Neural progenitor cell (in vitro differentiated cells): Measurements from ENCODE around the gene PPP2CA.

Experiments
- EZH2 ChIP-seq: fragments of 200-600 bp; sonication (generic); IDR thresholded peaks from 2 replicates; pipeline ENCODE4 v1.6.1; 2017; ENCODE audit warnings: antibody characterized with exemption, mild to moderate bottlenecking, moderate library complexity
- TF ChIP-seq, protein P1 (sequence below): fragments of 200-600 bp; sonication (generic); IDR thresholded peaks from 2 replicates; pipeline ENCODE4 v1.5.1; 2017; ENCODE audit warnings: antibody characterized with exemption, mild to moderate bottlenecking

DNA sequence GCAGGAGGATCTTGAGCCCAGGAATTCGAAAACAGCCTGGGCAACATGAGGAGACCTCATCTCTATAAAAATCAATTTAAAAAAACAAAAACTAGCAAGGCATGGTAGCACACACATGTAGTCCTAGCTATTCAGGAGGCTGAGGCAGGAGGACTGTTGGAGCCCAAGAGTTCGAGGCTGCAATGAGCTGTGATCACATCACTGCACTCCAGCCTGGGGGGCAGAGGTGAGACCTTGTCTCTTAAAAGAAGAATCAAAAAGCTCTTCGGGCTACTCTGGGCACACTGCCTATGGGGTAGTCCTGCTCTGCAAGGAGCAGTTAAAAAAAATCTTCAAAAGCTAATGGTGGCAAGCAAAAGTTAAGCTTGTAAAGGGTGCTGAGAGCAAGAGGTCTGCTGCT lies 72.6 kb downstream of the PPP2CA start:
- TF ChIP-seq, protein P1, sequence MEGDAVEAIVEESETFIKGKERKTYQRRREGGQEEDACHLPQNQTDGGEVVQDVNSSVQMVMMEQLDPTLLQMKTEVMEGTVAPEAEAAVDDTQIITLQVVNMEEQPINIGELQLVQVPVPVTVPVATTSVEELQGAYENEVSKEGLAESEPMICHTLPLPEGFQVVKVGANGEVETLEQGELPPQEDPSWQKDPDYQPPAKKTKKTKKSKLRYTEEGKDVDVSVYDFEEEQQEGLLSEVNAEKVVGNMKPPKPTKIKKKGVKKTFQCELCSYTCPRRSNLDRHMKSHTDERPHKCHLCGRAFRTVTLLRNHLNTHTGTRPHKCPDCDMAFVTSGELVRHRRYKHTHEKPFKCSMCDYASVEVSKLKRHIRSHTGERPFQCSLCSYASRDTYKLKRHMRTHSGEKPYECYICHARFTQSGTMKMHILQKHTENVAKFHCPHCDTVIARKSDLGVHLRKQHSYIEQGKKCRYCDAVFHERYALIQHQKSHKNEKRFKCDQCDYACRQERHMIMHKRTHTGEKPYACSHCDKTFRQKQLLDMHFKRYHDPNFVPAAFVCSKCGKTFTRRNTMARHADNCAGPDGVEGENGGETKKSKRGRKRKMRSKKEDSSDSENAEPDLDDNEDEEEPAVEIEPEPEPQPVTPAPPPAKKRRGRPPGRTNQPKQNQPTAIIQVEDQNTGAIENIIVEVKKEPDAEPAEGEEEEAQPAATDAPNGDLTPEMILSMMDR, result no peak
- no peak for TF ChIP-seq EZH2
